ENCODE data around the gene DDA1. TPM values are rescaled to one million over a fixed set of nuclear protein-coding genes. Genes with fewer than 3 reads are reported as not detected.

DDA1 gene
- total RNA-seq, 1 donor from 2014 or later, result 9.0 TPM

DNA sequence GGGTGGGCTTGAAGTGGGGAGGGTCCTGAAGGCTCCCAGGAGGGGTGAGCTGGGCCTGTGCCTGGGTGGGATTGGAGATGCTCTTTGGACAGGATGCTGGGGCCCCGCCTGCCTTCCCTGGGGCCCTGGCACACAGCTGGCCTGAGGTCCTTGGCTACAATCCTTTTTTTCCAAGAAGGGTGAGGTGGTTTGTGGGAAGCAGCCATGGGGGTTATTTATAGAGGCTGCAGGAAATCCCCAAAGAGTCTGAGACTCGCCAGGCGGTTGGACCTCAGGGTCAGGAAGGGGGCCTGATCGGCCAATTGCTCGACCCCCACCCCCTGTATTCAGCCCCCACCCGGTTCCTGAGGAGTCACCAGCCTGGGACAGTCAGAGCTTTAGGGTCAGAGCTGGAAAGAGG lies 38.0 kb downstream of the DDA1 start:
- no peaks in the 10 kb centered on the region for H3K27me3 ChIP-seq (ENCODE audit: control insufficient read depth, insufficient read depth, low read length)
- FAIRE-seq, result no peak
- TF ChIP-seq, protein P1, sequence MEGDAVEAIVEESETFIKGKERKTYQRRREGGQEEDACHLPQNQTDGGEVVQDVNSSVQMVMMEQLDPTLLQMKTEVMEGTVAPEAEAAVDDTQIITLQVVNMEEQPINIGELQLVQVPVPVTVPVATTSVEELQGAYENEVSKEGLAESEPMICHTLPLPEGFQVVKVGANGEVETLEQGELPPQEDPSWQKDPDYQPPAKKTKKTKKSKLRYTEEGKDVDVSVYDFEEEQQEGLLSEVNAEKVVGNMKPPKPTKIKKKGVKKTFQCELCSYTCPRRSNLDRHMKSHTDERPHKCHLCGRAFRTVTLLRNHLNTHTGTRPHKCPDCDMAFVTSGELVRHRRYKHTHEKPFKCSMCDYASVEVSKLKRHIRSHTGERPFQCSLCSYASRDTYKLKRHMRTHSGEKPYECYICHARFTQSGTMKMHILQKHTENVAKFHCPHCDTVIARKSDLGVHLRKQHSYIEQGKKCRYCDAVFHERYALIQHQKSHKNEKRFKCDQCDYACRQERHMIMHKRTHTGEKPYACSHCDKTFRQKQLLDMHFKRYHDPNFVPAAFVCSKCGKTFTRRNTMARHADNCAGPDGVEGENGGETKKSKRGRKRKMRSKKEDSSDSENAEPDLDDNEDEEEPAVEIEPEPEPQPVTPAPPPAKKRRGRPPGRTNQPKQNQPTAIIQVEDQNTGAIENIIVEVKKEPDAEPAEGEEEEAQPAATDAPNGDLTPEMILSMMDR (IDR thresholded peaks at IDR 0.05; ENCODE audit: insufficient read depth, low read length, severe bottlenecking), result no peak

GRCh38 chr19:17347877-17348276 lies 38.5 kb downstream of the DDA1 start:
- TF ChIP-seq, protein P1 (IDR thresholded peaks at IDR 0.05; ENCODE audit: insufficient read depth, low read length, severe bottlenecking), result no peak
- no peak overlapping the region for H3K4me3 ChIP-seq (ENCODE audit: low read depth, low read length)
- FAIRE-seq, result no peak
- H3K27me3 ChIP-seq (ENCODE audit: control insufficient read depth, insufficient read depth, low read length), result no peaks in the 10 kb centered on the region
- DNase-seq (ENCODE audit: low read depth), result no peak
- H3K36me3 ChIP-seq (ENCODE audit: control insufficient read depth, insufficient read depth, low read length), result no peaks in the 10 kb centered on the region

More for the DNA sequence above, 38.0 kb downstream of the DDA1 start:
- Histone ChIP-seq H3K36me3 (ENCODE audit: control insufficient read depth, insufficient read depth, low read length) (no peaks in the 10 kb centered on the region), H3K4me3 (ENCODE audit: low read depth, low read length) (no peak overlapping the region)
- no peak for DNase-seq (ENCODE audit: low read depth)

DNA sequence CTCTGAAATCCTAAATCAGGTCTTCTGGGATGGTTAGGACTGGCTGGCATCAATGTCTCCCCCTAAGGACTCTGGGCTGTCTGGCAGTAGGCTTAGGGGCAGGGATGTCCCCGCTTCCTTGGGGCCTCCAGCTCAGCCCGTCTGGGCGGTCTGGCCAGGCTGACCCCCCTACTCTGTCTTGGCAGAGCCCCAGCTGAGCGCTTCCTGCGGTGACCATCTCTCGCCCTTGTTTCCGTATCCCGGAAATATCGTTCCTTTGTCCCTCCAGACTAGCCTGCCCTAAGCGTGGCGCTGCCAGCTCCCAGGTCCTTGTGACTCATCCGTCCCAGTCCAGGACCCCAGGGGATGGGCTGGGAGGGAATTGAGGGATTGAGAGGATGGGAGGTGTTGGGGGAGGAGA lies 39.3 kb downstream of the DDA1 start:
- FAIRE-seq (no peak), DNase-seq (ENCODE audit: low read depth) (peak; percentile 15)
- H3K27me3 ChIP-seq (ENCODE audit: control insufficient read depth, insufficient read depth, low read length), result no peaks in the 10 kb centered on the region
- H3K4me3 ChIP-seq (ENCODE audit: low read depth, low read length), result no peak overlapping the region
- TF ChIP-seq, protein P1 (IDR thresholded peaks at IDR 0.05; ENCODE audit: insufficient read depth, low read length, severe bottlenecking), result no peak
- no peaks in the 10 kb centered on the region for H3K36me3 ChIP-seq (ENCODE audit: control insufficient read depth, insufficient read depth, low read length)

DNA sequence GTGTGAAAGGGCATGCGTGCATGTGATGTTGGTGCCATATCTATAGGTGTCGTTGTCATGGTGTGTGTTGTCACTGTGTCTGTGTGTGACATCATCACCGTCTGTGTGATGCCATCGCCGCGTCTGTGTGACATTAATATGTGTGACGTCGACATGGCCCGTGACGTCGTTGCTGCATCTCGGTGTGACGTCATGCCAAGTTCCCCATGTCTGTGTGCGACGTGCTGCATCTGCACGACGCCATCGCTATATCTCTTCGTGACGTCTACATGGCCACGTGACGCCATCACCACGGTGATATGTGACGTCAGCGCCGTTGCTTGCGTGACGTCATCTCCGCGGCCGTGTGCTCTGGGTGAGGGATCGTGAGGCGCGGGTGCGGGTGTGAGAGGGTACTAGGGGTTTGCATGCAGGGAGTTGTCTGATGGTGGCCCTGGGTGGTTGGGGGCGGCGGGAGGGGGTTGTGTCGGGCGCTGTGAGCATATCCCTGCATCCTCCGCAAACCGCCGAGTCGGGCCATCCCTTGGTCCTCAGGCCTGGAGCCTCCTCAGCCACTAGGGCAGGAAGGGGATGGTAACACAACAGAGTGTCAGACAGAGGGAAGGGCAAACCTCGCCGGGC lies 42.6 kb downstream of the DDA1 start:
- Histone ChIP-seq H3K36me3 (ENCODE audit: control insufficient read depth, insufficient read depth, low read length) (no peaks in the 10 kb centered on the region), H3K4me3 (ENCODE audit: low read depth, low read length) (no peak overlapping the region), H3K27me3 (ENCODE audit: control insufficient read depth, insufficient read depth, low read length) (no peaks in the 10 kb centered on the region)
- no peak for FAIRE-seq
- TF ChIP-seq, protein P1 (IDR thresholded peaks at IDR 0.05; ENCODE audit: insufficient read depth, low read length, severe bottlenecking), result no peak
- no peak for DNase-seq (ENCODE audit: low read depth)

DNA sequence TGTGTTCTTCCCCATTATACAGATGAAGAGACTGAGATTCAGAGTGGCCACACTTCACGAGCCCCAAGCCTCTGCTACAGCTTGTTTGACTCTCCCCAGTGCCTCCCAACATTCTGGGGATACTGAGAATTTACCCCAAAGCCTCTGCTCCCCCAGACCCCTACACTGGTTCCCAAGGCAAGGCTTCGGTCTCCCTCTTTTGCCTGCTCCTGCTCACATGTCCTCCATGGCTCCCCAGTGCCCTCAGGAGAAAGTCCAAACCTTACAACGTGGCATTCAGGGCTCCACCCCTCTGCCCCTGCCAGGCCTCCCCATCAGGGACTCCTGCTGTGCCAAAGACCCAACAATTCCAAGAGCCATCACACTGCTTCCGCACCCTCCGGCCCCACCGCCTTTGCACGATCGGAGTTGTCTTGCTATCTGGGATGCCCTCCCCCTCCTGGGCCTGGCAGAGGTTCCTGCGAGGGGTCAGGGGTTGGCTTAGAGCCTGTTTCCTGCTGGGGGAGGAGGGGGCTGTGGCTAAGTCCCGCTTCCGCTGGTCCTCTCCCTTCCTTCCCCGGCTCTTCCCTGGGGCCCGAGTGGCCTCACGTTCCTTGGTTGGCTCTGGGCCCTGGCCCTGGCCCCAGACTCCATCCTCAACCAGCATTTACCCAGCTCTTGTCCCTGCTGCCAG lies 43.4 kb downstream of the DDA1 start:
- Histone ChIP-seq H3K36me3 (ENCODE audit: control insufficient read depth, insufficient read depth, low read length) (no peaks in the 10 kb centered on the region), H3K4me3 (ENCODE audit: low read depth, low read length) (no peak overlapping the region), H3K27me3 (ENCODE audit: control insufficient read depth, insufficient read depth, low read length) (no peaks in the 10 kb centered on the region)
- TF ChIP-seq, protein P1 (IDR thresholded peaks at IDR 0.05; ENCODE audit: insufficient read depth, low read length, severe bottlenecking), result no peak
- DNase-seq (ENCODE audit: low read depth) (no peak), FAIRE-seq (no peak)
